Fibroblast of the aortic adventitia (primary cell): ENCODE results near the gene CELF4. TPM values are rescaled to one million over a fixed set of nuclear protein-coding genes. Genes with fewer than 3 reads are reported as not detected.

Experiments
- DNase-seq: peaks from one replicate; pipeline ENCODE4 v3.0.0-alpha.2; 2010; ENCODE audit warnings: low read depth
- H3K4me3 ChIP-seq: 2 replicates; pipeline ENCODE4 v1.5.1; 2011; ENCODE audit warnings: low read depth, mild to moderate bottlenecking, control low read depth, low read length, moderate library complexity
- total RNA-seq: library from RNA; depleted of rRNA; stranded (reverse); fragments of >200 nt; gene quantifications from 2 replicates; pipeline ENCODE4 v1.2.3, GENCODE V29; 2012; ENCODE audit warnings: low replicate concordance
- TF ChIP-seq, protein P1 (sequence below): IDR thresholded peaks from 2 replicates; pipeline ENCODE4 v1.5.1; 2011; ENCODE audit warnings: mild to moderate bottlenecking, low read length, control low read depth, inconsistent platforms; ENCODE audit not compliant: insufficient read depth

CELF4 gene
- total RNA-seq, 1 donor: not detected

DNA sequence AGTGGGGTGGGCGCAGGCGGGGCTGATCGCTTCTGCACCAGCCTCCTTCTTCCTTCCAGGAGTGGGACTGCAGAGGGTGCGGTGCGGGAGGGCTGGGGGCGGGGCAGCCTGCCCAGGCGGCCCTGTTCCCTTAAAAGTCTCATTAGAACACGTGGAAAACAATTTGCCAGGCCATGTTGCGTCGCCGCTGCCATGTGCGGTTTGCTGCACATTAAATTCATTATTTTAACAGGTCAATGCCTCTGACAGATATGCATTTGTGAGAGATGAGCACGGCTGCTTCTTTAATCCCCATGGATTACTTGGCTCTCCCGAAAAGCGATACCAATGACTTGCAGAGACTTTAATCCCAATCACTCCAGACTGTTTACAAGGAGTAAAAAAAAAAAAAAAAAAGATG is 139.0 kb downstream of the CELF4 start:
- TF ChIP-seq, protein P1, sequence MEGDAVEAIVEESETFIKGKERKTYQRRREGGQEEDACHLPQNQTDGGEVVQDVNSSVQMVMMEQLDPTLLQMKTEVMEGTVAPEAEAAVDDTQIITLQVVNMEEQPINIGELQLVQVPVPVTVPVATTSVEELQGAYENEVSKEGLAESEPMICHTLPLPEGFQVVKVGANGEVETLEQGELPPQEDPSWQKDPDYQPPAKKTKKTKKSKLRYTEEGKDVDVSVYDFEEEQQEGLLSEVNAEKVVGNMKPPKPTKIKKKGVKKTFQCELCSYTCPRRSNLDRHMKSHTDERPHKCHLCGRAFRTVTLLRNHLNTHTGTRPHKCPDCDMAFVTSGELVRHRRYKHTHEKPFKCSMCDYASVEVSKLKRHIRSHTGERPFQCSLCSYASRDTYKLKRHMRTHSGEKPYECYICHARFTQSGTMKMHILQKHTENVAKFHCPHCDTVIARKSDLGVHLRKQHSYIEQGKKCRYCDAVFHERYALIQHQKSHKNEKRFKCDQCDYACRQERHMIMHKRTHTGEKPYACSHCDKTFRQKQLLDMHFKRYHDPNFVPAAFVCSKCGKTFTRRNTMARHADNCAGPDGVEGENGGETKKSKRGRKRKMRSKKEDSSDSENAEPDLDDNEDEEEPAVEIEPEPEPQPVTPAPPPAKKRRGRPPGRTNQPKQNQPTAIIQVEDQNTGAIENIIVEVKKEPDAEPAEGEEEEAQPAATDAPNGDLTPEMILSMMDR: no peak
- H3K4me3 ChIP-seq: no peak overlapping the region
- no peak for DNase-seq

DNA sequence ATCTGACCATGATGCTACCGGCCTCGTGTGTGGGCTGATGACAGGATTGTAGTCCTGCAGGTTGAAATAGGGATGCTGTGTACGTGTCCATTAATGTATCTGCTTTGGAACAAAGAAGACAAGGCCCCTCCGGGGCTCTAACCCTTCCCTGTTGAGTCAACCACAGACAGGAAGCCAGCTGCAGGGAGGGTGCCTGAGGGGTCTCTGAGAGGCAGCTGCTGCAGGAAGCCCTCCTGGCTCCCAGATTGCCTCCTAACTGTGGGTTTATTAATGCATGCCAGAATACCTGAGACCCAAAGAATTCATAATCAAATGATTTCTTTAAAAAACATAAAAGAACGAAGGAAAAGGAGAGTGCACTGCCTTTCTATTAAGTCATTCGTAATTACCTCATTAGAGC is 140.4 kb downstream of the CELF4 start:
- H3K4me3 ChIP-seq: no peak overlapping the region
- TF ChIP-seq, protein P1: no peak
- DNase-seq: no peak

DNA sequence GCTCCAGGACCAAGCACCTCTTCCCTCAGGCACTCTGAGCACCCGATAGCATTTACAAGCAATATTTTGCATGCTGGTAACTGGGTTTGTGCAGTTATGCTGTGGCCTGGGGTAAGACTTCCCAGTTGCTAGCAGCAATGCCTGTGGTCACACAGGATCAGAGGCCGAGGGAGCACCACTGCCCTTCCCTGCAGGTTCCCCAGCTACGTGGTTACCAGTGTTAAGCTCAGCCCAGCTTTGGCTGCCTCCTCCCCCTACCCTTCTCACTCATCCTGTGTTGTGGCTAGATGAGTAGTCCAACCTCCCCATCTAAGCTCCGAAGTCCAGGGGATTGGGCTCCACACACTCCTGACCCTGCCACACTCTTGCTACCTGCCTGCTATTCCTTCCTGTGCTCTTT is 141.1 kb downstream of the CELF4 start:
- no peak for DNase-seq
- H3K4me3 ChIP-seq: no peak overlapping the region
- TF ChIP-seq, protein P1: no peak

DNA sequence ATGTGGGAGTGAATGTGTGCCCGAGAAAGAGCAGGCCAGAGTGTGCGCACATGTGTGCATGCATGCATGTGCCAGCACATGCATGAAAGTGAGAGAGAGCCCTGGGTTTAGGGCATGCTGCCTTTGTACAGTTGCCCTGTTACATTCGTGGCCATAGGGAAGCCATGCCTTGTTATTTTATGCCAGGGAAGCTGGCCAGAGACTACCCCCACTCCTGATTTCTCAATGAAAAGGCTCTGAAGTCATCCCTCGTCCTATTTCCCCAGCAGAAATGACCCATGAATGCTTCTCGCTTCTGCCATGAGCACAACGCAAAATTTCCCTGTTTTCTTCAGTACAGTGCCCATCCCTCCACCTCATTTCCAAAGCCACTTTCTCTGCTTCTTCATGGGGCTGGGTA is 143.0 kb downstream of the CELF4 start:
- no peak overlapping the region for H3K4me3 ChIP-seq
- TF ChIP-seq, protein P1: no peak
- DNase-seq: no peak

DNA sequence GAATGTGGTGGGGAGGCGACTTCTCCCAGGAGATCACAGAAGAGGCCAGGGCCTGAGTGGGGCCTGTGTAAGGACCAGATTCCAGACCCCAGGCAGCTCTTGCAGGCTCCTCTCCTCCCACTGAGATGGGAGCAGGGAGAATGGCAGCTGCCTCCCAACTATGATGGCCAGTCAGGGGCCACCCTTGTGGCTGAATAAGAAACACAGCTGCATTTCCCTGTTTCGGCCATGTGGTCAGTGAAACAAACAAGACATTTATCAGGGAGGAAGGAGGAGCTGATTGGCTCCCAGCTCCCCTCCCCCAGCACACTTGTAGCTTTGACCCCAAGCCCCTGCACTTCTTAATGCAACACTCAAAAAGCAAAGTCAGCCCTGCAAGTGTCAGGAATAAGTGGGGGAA is 143.5 kb downstream of the CELF4 start:
- TF ChIP-seq, protein P1: no peak
- DNase-seq: no peak
- no peak overlapping the region for H3K4me3 ChIP-seq

DNA sequence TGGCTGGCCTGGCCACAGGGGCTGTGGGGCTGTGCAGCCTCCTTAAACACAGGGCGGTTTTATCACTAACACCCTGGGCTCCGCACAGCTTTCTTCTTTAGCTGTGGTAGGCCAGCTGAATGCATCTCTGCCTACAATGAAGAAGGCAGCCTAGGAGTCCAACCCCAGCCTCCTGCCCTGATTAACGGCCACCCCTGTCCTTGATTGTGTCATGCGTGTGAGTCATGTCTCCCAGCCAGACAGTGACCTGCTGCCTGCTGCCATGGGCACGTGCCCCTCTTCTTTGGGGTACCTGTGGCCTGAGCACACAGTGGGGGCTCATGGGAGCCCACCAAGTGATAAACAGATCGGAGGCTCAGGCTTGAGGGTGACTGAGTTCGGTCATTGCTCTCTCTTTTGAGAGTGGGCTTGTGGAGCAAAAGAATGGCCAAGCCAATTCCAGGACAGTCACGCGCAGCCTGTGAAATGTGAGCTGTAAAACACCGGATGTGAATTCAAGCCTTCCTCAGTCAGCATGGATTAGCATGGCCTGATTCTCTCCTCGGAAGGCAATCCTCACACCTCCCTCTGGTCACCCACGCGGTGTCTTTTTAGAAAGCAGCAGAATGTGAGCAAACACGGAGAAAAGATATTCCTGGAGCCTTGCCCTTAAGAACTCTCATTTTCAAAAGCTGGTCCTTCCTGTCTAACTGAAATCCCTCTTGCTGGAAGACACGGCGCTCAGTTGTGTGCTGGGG is 144.1 kb downstream of the CELF4 start:
- TF ChIP-seq, protein P1: no peak
- H3K4me3 ChIP-seq: no peak overlapping the region
- no peak for DNase-seq

DNA sequence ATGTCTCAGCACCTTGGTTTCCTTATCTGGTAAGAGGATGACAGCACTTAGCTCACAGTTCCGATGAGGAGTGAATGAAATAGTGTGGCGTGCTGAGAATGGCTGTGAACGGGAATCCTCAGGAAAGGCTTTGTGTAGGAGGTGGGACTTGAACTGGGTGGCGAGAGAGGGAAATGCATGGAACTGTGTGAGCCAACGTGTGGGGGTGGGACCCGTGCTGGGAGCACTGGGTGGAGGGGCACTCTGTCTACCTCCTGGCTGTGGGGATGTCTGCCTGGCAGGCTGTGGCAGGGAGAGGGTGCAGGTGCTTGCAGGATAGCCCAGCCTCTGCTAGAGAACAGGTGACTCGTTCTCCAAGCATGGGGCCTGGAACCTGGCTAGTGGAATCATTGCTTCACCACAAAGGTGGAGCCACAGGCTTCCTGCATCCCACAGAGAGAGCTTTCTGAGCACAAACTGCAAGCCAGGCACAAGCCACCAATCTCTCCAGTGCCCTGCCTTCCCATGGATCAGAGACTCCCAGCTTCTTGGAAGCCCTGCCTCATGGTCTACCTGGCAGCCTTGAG is 145.2 kb downstream of the CELF4 start:
- no peak overlapping the region for H3K4me3 ChIP-seq
- TF ChIP-seq, protein P1: no peak
- no peak for DNase-seq
